ENCODE measurements around the gene HAUS3. TPM values are rescaled to one million over a fixed set of nuclear protein-coding genes. Genes with fewer than 3 reads are reported as not detected.

The HAUS3 gene
- total and polyA plus RNA-seq, 2 experiments from 2014 or later: 7.1 to 9.8 TPM

DNA sequence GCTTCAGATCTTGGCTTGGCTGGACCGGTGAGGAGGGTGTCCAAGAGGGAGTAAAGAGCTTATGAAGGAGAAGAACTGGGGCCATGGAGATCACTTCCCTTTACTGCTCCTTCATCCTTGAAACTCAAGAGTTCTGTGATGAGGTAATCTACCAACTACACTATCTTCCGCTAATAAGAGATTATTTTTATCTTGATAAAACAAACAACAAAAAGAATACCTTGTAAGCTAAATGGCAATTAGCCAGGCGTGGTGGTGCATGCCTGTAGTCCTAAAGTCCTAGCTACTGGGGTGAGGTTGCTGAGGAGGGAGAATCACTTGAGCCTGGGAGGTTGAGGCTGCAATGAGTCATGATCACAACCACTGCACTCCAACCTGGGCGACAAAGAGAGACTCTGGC, 47.4 kb downstream of the HAUS3 start:
- Histone ChIP-seq H3K9me2 (replicated peaks; ENCODE audit: insufficient read depth) (no peaks in the 10 kb centered on the region), H3K27me3 (no peaks in the 10 kb centered on the region), H3K4me2 (no peak overlapping the region), H3K9me3 (ENCODE audit: low read depth) (no peaks in the 10 kb centered on the region), H4K20me1 (ENCODE audit: insufficient read depth, poor library complexity, severe bottlenecking) (no peaks in the 10 kb centered on the region), H3K79me2 (no peaks in the 10 kb centered on the region), H3K4me3 (no peak overlapping the region), H2AFZ (no peak overlapping the region), H3K36me3 (replicated peaks; ENCODE audit: insufficient read depth, low read depth) (no peaks in the 10 kb centered on the region), H3K4me1 (ENCODE audit: insufficient read depth) (peaks cover 9% of the 10 kb centered on the region), H3K27ac (peak overlapping the region; percentile 84)
- peak; percentile 71 for DNase-seq (ENCODE audit: low spot score)
- TF ChIP-seq, protein P1, sequence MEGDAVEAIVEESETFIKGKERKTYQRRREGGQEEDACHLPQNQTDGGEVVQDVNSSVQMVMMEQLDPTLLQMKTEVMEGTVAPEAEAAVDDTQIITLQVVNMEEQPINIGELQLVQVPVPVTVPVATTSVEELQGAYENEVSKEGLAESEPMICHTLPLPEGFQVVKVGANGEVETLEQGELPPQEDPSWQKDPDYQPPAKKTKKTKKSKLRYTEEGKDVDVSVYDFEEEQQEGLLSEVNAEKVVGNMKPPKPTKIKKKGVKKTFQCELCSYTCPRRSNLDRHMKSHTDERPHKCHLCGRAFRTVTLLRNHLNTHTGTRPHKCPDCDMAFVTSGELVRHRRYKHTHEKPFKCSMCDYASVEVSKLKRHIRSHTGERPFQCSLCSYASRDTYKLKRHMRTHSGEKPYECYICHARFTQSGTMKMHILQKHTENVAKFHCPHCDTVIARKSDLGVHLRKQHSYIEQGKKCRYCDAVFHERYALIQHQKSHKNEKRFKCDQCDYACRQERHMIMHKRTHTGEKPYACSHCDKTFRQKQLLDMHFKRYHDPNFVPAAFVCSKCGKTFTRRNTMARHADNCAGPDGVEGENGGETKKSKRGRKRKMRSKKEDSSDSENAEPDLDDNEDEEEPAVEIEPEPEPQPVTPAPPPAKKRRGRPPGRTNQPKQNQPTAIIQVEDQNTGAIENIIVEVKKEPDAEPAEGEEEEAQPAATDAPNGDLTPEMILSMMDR (IDR thresholded peaks at IDR 0.05; ENCODE audit: poor library complexity): no peak
- TF ChIP-seq EZH2phosphoT487 (IDR thresholded peaks at IDR 0.05; ENCODE audit: low read depth, severe bottlenecking, unreplicated experiment) (no peak), EZH2 (IDR thresholded peaks at IDR 0.05; ENCODE audit: borderline replicate concordance) (no peak)
- WGBS (ENCODE audit: low lambda C conversion rate, missing lambda C conversion rate): 62% methylated on average over 4 of the region's 4 CpGs

DNA sequence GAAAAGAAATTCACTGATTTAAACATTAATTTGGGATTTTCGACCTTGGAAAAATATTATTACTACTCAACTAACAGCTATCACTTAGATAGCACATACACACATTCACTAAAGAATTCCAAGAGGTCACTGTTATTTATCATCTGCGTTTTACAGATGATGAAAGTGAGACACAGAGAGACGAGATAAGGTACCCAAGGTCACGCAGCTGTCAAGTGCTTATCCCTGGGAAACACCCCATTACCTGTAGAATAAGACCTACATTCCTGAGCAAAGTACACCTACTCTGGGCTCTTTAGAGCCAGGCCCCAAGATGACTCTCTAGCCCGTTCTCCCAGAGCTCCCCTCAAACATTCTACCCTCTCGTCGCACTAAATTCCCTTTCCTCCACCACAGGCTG, 48.6 kb downstream of the HAUS3 start:
- WGBS (ENCODE audit: low lambda C conversion rate, missing lambda C conversion rate): 52% methylated on average over 7 of the region's 7 CpGs
- H3K9me2 ChIP-seq (replicated peaks; ENCODE audit: insufficient read depth): no peaks in the 10 kb centered on the region
- TF ChIP-seq, protein P1 (IDR thresholded peaks at IDR 0.05; ENCODE audit: poor library complexity): no peak
- TF ChIP-seq EZH2phosphoT487 (IDR thresholded peaks at IDR 0.05; ENCODE audit: low read depth, severe bottlenecking, unreplicated experiment) (no peak), EZH2 (IDR thresholded peaks at IDR 0.05; ENCODE audit: borderline replicate concordance) (no peak)
- H3K4me3 ChIP-seq: no peak overlapping the region
- no peak overlapping the region for H3K4me2 ChIP-seq
- H2AFZ ChIP-seq: no peak overlapping the region
- no peaks in the 10 kb centered on the region for H3K9me3 ChIP-seq (ENCODE audit: low read depth)
- no peaks in the 10 kb centered on the region for H3K27me3 ChIP-seq
- peak overlapping the region; percentile 84 for H3K27ac ChIP-seq
- H3K79me2 ChIP-seq: no peaks in the 10 kb centered on the region
- DNase-seq (ENCODE audit: low spot score): peak; percentile 49
- peaks cover 9% of the 10 kb centered on the region for H3K4me1 ChIP-seq (ENCODE audit: insufficient read depth)
- H4K20me1 ChIP-seq (ENCODE audit: insufficient read depth, poor library complexity, severe bottlenecking): no peaks in the 10 kb centered on the region
- no peaks in the 10 kb centered on the region for H3K36me3 ChIP-seq (replicated peaks; ENCODE audit: insufficient read depth, low read depth)

DNA sequence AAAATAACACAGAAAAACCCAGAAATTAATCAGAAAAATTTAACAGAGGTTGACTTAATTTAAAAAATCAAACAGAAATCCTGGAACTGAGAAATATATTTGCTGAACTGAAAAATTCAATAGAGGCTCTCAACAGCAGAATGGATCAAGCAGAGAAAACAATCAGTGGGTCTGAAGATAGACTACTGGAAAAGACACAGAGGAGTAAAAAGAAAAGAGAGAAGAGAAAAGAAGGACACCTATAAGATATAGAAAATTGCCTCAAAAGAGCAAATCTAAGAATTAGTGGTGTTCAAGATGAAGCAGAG, 55.1 kb downstream of the HAUS3 start:
- no peaks in the 10 kb centered on the region for H4K20me1 ChIP-seq (ENCODE audit: insufficient read depth, poor library complexity, severe bottlenecking)
- H3K79me2 ChIP-seq: no peaks in the 10 kb centered on the region
- no peak overlapping the region for H3K4me2 ChIP-seq
- no peaks in the 10 kb centered on the region for H3K9me3 ChIP-seq (ENCODE audit: low read depth)
- H3K27me3 ChIP-seq: no peaks in the 10 kb centered on the region
- no peak for DNase-seq (ENCODE audit: low spot score)
- no peak overlapping the region for H3K27ac ChIP-seq
- no peak overlapping the region for H2AFZ ChIP-seq
- TF ChIP-seq EZH2phosphoT487 (IDR thresholded peaks at IDR 0.05; ENCODE audit: low read depth, severe bottlenecking, unreplicated experiment) (no peak), EZH2 (IDR thresholded peaks at IDR 0.05; ENCODE audit: borderline replicate concordance) (no peak)
- TF ChIP-seq, protein P1 (IDR thresholded peaks at IDR 0.05; ENCODE audit: poor library complexity): no peak
- no peak overlapping the region for H3K4me3 ChIP-seq
- H3K36me3 ChIP-seq (replicated peaks; ENCODE audit: insufficient read depth, low read depth): no peaks in the 10 kb centered on the region
- no peaks in the 10 kb centered on the region for H3K9me2 ChIP-seq (replicated peaks; ENCODE audit: insufficient read depth)
- no peaks in the 10 kb centered on the region for H3K4me1 ChIP-seq (ENCODE audit: insufficient read depth)

Data from hepatocyte (in vitro differentiated cells).